T-helper 2 cell (primary cell): ENCODE results near the gene SIPA1L3.

ENCODE experiments used
- DNase-seq, 5 experiments: peaks; one replicate each; pipeline versions ENCODE4 v3.0.0 to v3.0.0-alpha.2; 2012 to 2022

The SIPA1L3 gene

GRCh38 chr19:38164526-38164925 is 257.5 kb downstream of the SIPA1L3 start:
- DNase-seq, result no peak

- DNase-seq, result no peak
These were observed 258.3 kb downstream of the SIPA1L3 start for GRCh38 chr19:38165335-38165734.

GRCh38 chr19:38168637-38169036 is 261.6 kb downstream of the SIPA1L3 start:
- DNase-seq, result no peak

DNA sequence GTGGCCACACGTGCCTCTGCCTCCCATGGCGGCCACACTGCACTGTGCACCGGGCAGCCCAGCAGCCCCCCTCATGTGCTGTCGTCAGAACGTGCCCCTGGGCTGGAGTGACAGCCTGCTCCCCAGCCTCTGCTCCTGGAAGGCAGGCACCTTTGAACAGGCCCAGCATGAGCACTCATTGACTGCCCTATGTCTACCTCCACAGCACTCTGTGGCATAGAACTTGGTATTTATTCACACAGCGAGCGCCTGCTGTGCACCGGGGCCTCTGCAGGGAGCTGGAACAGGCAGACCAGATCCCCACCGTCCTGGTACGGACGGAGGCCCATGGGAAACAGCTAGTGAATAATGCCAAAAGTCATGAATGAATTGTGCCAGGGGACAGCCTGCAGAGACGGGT is 263.3 kb downstream of the SIPA1L3 start:
- DNase-seq, result no peak

GRCh38 chr19:38172001-38172400 is 265.0 kb downstream of the SIPA1L3 start:
- no peak for DNase-seq

GRCh38 chr19:38173291-38174041 is 266.5 kb downstream of the SIPA1L3 start:
- DNase-seq, result no peak

DNA sequence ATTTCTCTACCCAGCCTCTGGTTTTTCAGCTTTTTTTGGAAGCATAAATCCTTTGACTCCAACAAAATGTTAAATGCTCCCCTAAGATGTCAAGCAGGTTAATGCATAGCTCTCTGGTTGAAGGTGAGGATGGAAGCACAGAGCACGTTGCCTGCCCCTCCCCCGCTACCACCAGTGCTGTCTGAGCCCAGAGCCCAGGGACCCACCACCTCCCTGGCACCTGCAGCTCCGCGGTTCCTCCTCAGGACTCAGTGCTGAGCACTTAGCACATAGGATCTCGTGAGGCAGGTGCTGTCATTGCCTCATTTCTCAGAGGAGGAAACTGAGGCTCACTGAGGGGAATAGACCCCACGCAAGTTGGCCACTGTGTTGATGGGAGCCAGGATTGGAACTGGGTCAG is 268.4 kb downstream of the SIPA1L3 start:
- DNase-seq, result no peak

DNA sequence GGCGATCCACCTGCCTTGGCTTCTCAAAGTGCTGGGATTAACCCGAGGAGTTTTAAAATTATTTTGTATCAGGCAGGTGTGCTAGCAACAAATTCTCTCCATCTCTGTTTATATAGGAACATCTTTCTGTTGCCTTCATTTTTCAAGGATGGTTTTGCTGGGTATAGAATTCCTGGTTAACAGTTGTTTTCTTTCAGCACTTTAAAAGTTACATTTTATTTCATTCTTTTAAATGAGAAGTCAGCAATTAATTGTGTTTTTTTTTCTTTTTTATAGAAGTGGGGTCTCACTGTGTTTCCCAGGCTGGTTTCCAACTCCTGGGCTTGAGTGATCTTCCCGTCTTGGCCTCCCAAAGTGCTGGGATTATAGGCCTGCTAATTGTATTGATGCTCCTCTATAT is 273.1 kb downstream of the SIPA1L3 start:
- DNase-seq, result no peak

- no peak for DNase-seq
These were observed 275.7 kb downstream of the SIPA1L3 start for GRCh38 chr19:38182536-38183210.

DNA sequence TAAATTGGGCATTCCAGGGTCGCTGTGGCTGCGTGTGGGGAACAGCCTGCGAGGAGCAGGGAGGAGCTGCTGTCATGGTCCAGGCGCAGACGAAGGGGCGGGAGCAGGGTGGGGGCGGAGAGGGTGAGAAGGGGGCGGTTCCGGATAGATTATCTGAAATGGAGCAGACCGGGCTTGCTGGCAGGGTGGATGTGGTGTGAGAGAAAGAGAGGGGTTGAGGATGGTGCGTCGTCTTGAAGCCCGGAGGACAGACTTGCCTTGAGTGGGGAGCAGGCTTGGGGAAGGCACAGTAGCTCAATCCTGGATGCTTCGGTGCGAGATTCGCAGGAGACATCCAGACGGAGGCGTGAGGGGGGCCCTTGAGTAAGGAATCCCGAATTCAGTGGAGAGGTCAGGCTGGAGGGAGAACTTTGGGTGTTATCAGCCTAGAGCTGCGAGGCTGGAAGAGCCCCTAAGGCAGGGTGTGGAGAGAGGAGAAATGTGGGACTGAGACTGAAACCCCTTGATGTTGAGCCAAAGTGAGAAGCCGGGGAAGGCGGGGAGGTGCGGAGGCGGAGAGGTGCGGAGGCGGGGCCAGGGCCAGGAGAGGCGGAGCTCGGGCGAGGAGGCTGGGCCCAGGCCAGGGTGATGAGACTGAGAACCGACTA is 276.4 kb downstream of the SIPA1L3 start:
- DNase-seq, result no peak

- no peak for DNase-seq
These were observed 277.8 kb downstream of the SIPA1L3 start for GRCh38 chr19:38184815-38185214.

GRCh38 chr19:38185562-38185961 is 278.6 kb downstream of the SIPA1L3 start:
- DNase-seq, result no peak

DNA sequence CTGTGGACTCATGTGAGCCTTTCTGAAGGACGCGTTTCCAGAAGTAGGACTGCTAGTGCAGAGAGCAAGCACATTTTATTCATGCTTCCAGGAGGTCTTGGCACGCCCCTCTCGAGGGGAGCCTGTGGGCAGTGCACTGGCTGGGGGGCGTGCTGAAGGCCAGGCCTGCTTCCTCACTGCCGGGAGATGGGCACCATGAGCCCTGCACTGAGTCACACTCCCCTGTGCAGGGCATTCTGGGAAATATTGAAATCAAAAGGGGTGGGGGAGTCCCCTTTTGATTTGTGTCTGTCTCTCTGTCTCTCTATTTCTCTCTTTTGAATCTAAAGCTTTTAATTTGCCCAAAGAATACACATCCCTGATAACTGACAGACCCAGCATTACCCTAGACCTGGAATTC is 283.1 kb downstream of the SIPA1L3 start:
- no peak for DNase-seq

GRCh38 chr19:38190793-38191192 is 283.8 kb downstream of the SIPA1L3 start:
- no peak for DNase-seq

DNA sequence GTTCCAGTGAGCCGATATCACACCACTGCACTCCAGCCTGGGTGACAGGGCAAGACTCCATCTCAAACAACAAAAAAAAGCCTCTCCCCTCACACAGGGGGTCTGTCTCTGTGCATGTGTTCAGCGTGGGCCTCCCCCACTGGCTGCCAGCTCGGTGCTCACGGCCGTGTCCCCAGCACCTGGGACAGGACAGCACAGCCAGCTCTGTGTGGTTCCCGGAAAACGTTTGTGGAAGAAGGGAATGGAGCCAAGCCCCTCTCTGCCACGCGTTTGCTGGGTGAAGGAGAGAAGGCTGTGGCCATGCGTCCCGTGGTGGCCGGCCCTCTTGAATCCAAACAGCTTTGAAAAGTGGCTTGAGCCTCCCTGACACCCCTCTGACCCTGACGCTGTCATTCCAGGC is 284.7 kb downstream of the SIPA1L3 start:
- no peak for DNase-seq

- DNase-seq, result no peak
These were observed 286.4 kb downstream of the SIPA1L3 start for GRCh38 chr19:38193445-38193844.

GRCh38 chr19:38194061-38194701 is 287.2 kb downstream of the SIPA1L3 start:
- no peak for DNase-seq

- DNase-seq, result no peak
These were observed 288.2 kb downstream of the SIPA1L3 start for GRCh38 chr19:38195237-38195636.

DNA sequence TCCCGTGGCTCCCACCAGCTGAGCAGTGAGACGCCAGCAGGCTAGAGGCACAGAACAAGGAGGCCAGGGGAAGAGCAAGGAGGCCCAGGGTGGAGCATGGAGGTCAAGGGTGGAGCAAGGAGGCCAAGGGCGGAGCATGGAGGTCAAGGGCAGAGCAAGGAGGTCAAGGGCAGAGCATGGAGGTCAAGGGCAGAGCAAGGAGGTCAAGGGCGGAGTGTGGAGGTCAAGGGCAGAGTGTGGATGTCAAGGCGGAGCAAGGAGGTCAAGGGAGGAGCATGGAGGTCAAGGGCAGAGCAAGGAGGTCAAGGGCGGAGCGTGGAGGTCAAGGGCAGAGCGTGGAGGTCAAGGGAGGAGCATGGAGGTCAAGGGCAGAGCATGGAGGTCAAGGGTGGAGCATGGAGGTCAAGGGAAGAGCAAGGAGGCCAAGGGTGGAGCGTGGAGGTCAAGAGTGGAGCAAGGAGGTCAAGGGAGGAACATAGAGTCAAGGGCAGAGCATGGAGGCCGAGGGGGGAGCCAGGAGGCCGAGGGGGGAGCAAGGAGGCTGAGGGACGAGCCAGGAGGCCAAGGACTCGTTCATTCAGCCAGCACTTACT is 289.3 kb downstream of the SIPA1L3 start:
- DNase-seq, result peak in 1 of 5 experiments; percentile 8

DNA sequence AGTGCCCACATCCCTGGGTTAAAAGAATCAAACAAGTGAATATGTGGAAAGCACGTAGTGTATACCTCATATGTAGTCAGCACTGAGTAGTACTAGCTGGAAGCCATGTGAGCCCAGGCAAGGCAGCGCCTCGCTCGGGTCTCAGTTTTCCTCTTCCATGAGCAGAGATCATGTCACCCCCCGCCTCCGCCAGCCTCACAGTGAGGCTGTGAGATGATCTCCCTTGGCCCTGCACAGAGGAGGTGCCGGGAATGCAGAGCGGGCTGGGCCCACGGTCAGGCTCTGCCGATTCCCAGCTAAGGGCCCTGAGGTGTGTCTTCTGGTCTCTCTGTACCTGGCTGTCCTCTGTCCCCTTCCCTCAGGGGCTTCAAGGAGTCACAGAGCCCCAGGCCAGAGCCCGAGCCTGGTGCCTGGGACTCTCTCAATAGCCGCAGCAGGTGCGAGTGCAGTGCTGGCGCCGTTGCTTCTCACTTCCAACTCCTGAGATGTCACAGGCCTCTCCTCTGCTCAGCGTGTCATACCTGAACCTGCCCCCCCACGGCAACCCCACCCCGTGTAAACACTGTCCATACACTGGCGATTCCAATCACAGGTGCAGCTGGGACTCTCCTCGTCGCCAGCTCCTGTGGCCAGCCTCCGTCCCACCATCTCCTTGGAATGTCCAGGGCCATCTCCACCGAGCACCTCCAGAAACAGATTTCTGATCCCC is 290.1 kb downstream of the SIPA1L3 start:
- no peak for DNase-seq

- no peak for DNase-seq
These were observed 291.1 kb downstream of the SIPA1L3 start for GRCh38 chr19:38197937-38198704.

- no peak for DNase-seq
These were observed 292.3 kb downstream of the SIPA1L3 start for GRCh38 chr19:38199340-38199739.
